ENCODE measurements around the gene RASL12.
"Not testable (repeated sequence)": the region's sequence is repeated elsewhere in the genome, so short reads cannot be mapped to it uniquely, and the experiment has no call there.

Gene RASL12

GRCh38 chr15:65097651-65098263 is 30.0 kb upstream of the RASL12 start:
- H3K4me3 ChIP-seq (ENCODE audit: low read depth, low read length), result no peak overlapping the region
- TF ChIP-seq MAX (IDR thresholded peaks at IDR 0.05; ENCODE audit: low read depth, low read length) (no peak), MYC (IDR thresholded peaks at IDR 0.05; ENCODE audit: low read depth, low read length) (no peak), POLR2A (IDR thresholded peaks at IDR 0.05; ENCODE audit: extremely low read depth, insufficient read length) (no peak)
- TF ChIP-seq, protein P1, sequence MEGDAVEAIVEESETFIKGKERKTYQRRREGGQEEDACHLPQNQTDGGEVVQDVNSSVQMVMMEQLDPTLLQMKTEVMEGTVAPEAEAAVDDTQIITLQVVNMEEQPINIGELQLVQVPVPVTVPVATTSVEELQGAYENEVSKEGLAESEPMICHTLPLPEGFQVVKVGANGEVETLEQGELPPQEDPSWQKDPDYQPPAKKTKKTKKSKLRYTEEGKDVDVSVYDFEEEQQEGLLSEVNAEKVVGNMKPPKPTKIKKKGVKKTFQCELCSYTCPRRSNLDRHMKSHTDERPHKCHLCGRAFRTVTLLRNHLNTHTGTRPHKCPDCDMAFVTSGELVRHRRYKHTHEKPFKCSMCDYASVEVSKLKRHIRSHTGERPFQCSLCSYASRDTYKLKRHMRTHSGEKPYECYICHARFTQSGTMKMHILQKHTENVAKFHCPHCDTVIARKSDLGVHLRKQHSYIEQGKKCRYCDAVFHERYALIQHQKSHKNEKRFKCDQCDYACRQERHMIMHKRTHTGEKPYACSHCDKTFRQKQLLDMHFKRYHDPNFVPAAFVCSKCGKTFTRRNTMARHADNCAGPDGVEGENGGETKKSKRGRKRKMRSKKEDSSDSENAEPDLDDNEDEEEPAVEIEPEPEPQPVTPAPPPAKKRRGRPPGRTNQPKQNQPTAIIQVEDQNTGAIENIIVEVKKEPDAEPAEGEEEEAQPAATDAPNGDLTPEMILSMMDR (IDR thresholded peaks at IDR 0.05; ENCODE audit: low read depth, low read length), result no peak
- no peak for DNase-seq (ENCODE audit: low read depth)

DNA sequence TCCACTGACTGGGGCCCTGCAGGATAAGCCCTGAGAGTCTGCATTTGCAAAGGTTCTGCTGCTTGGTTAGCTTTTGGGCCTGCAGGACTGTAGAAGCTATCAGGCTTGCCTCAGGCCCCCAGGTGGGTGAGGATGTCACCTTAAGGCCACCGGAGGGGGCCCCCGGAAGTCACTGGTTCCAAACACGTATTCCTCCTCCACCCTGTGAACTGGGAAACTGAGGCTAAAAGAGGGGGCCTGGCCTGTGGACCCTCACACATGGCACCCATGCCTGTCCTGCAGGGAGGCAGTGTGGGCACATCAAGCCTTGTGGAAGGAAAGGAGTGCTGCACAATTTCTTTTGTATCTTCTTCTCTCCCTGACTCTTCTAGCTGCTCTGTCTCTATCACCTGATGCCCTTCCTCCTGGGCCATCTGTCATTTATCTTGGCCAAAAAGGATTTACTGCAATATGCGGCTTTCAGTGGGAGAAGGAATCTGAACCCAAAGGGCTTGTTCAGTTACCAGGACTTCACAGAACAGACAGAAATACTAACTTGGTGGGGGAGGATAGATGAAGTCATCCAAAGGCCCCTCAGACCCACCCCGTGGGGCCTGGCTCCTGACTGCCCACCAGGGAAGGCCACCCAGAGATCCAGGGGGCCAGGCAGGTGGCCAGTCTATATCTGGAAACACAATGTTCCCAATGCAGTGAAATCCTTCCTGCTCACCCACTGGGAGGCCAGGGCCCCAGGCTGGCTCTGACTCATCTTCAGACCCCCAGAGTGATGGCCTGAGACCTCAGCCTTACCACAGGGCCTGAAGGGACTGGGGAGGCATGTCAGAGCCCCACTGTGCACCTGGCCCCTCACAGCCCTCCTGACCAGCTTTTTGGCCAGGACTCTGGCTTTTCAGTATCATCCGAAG is 28.9 kb upstream of the RASL12 start:
- H3K4me3 ChIP-seq (ENCODE audit: low read depth, low read length), result no peak overlapping the region
- no peak for TF ChIP-seq MYC (IDR thresholded peaks at IDR 0.05; ENCODE audit: low read depth, low read length)
- TF ChIP-seq, protein P1 (IDR thresholded peaks at IDR 0.05; ENCODE audit: low read depth, low read length), result no peak
- TF ChIP-seq MAX (IDR thresholded peaks at IDR 0.05; ENCODE audit: low read depth, low read length), result no peak
- TF ChIP-seq POLR2A (IDR thresholded peaks at IDR 0.05; ENCODE audit: extremely low read depth, insufficient read length), result no peak
- DNase-seq (ENCODE audit: low read depth), result no peak

DNA sequence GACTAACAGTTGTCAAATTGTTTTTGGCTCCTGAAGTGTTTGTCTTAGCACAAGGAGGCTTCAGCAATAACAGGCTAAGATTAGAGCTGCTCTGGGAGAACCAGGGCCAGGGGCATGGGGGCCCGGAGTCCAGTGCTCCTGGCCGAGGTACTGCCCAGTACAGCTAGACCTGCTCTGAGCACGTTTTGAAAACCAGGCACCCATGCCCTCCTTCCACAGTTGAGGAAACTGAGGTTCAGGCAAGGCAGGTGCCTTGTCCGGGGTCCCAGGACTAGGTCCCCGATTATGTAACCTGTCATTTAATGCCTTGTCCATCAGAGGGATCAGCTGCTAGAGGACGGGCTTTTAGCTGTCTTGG is 27.9 kb upstream of the RASL12 start:
- TF ChIP-seq MAX (IDR thresholded peaks at IDR 0.05; ENCODE audit: low read depth, low read length), result no peak
- TF ChIP-seq MYC (IDR thresholded peaks at IDR 0.05; ENCODE audit: low read depth, low read length), result no peak
- no peak for TF ChIP-seq POLR2A (IDR thresholded peaks at IDR 0.05; ENCODE audit: extremely low read depth, insufficient read length)
- TF ChIP-seq, protein P1 (IDR thresholded peaks at IDR 0.05; ENCODE audit: low read depth, low read length), result no peak
- no peak for DNase-seq (ENCODE audit: low read depth)
- no peak overlapping the region for H3K4me3 ChIP-seq (ENCODE audit: low read depth, low read length)

DNA sequence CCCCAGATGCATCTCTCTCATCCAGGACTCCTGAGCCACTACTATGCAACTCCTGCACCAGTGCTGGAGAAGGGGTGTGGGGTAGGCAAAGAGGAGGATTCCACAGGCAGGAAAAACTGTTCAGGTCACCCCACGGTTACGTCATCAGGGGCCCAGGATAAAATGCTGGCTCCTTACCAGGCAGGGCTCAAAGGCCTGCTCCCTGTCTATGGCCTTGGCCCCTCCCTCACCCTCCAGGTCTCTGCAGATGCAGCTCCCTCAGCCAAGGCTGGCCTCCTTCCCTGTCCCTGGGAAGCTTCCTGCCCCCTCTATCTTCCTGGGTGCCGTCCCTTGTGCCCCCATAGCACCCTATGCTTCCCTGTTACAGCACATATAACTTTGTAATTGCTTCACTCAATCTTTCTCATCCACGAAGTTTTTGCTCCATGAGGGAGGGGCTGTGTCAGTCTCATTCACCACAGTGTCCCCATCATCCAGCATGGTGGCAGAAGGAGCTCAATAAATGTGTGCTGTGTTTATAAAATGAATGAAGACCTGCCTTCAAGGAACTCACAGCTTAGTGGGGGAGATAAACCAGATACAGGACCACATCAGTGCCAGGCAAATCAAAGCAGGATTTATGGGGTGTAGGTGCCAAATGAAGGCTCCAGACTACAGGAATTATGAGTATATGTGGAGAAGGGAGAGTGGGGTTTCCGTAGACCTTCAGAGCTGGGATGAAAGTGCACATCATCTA is 27.4 kb upstream of the RASL12 start:
- no peak overlapping the region for H3K4me3 ChIP-seq (ENCODE audit: low read depth, low read length)
- no peak for DNase-seq (ENCODE audit: low read depth)
- TF ChIP-seq MAX (IDR thresholded peaks at IDR 0.05; ENCODE audit: low read depth, low read length), result no peak
- TF ChIP-seq POLR2A (IDR thresholded peaks at IDR 0.05; ENCODE audit: extremely low read depth, insufficient read length), result no peak

DNA sequence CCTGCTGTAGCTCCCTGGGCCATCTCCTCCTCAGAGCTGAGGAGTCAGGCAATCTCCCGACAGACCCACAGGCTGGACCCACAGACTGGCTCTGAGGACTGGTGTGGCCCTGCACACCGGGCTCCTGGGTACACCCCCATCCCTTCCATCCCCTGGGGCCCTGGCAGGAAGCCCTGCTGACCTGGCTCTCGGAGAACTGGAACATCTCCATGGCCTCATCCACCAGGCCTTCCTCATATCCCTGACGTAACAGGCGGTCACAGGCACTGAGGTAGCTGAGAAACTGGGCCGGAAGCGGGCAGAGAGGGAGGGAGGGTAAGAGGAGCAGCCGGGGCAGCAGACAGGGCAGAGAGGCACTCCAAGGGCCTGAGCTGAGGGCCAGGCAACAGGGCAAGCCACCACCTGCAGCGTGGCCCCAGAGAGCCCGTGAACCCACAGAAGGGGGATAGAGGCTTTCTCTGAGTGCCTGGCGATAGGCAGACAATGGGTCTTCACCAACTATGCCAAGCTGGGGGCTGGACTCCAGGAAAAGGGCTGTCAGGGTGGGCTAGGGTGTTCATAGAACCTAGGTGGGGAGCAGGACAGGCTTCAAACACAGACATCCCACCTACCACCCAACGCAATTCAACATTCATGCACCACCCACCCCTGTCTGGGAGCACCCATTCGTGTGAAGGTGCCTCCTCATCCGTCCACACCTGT is 26.7 kb upstream of the RASL12 start:
- DNase-seq (ENCODE audit: low read depth), result no peak
- TF ChIP-seq, protein P1 (IDR thresholded peaks at IDR 0.05; ENCODE audit: low read depth, low read length), result no peak
- no peak for TF ChIP-seq MAX (IDR thresholded peaks at IDR 0.05; ENCODE audit: low read depth, low read length)
- TF ChIP-seq POLR2A (IDR thresholded peaks at IDR 0.05; ENCODE audit: extremely low read depth, insufficient read length), result no peak
- TF ChIP-seq MYC (IDR thresholded peaks at IDR 0.05; ENCODE audit: low read depth, low read length), result no peak
- H3K4me3 ChIP-seq (ENCODE audit: low read depth, low read length), result no peak overlapping the region

DNA sequence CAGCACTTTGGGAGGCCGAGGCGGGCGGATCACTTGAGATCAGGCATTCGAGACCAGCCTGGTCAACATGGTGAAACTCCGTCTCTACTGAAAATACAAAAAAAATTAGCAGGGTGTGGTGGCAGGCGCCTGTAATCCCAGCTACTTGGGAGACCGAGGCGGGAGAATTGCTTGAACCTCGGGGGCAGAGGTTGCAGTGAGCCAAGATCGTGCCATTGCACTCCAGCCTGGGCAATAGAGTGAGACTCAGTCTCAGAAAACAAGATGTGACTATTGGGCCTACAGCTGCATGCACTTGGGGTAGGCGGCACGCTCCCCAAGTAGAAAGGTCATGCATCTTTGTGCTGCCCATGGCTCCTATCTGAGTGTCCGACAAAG is 26.0 kb upstream of the RASL12 start:
- H3K4me3 ChIP-seq (ENCODE audit: low read depth, low read length); DNase-seq (ENCODE audit: low read depth): not testable (repeated sequence)

Data from NB4 (cell line).